SJCRH30 (cell line): ENCODE data around the gene FAT3. TPM values are rescaled to one million over a fixed set of nuclear protein-coding genes. Genes with fewer than 3 reads are reported as not detected.

ENCODE experiments used
- DNase-seq, 2 experiments: peaks; one replicate each; pipeline ENCODE4 v3.0.0-alpha.2; 2015 to 2020
- H3K27ac ChIP-seq: fragments of 250-450 bp; sonication (Bioruptor Pico); 2 replicates; pipeline ENCODE4 v1.5.1; 2020; ENCODE audit warnings: mild to moderate bottlenecking, moderate library complexity
- H3K27me3 ChIP-seq: fragments of 250-450 bp; sonication (Bioruptor Pico); 2 replicates; pipeline ENCODE4 v1.5.1; 2020; ENCODE audit warnings: mild to moderate bottlenecking, moderate library complexity
- H3K36me3 ChIP-seq: fragments of 250-450 bp; sonication (Bioruptor Pico); 2 replicates; pipeline ENCODE4 v1.5.1; 2020; ENCODE audit warnings: mild to moderate bottlenecking, moderate library complexity
- H3K4me1 ChIP-seq: fragments of 250-450 bp; sonication (Bioruptor Pico); 2 replicates; pipeline ENCODE4 v1.5.1; 2020; ENCODE audit warnings: mild to moderate bottlenecking, moderate library complexity
- H3K4me3 ChIP-seq: fragments of 250-450 bp; sonication (Bioruptor Pico); 2 replicates; pipeline ENCODE4 v1.5.1; 2020; ENCODE audit warnings: mild to moderate bottlenecking, moderate library complexity
- H3K9me3 ChIP-seq: fragments of 250-450 bp; sonication (Bioruptor Pico); replicated peaks from 2 replicates; pipeline ENCODE4 v1.5.1; 2020; ENCODE audit warnings: mild to moderate bottlenecking, moderate library complexity
- total RNA-seq: library from RNA; depleted of rRNA; stranded (reverse); fragments of >200 nt; shearing (Covaris generic); gene quantifications from 2 replicates; pipeline ENCODE4 v1.2.3, GENCODE V29; 2014

The FAT3 gene
- total RNA-seq, 1 experiment from 2014 or later, result 20.1 TPM

DNA sequence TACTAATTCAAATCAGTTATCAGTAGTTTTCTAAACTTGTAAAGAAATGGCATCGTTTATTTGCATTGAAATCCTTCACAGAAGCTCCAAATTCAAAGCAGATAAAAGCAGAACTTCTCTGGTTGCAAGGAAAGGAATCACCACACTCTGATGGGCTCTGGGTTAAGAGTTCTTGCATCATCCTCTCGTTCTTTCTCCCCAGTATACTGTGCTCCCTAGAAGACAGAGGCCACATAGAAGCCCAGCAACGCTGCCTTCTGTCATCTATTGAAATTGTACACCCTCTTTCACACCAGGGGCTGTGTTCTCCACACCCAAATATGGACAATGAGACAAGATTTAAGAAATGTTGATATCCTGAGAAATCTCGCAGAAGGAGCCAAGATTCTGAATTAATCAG lies 29.3 kb downstream of the FAT3 start:
- peak in 1 of 2 experiments; percentile 36 for DNase-seq
- H3K4me3 ChIP-seq, result no peak overlapping the region
- no peak overlapping the region for H3K27ac ChIP-seq
- H3K36me3 ChIP-seq, result no peaks in the 10 kb centered on the region
- H3K27me3 ChIP-seq, result no peaks in the 10 kb centered on the region
- peaks cover 3% of the 10 kb centered on the region for H3K4me1 ChIP-seq
- no peaks in the 10 kb centered on the region for H3K9me3 ChIP-seq

- Histone ChIP-seq H3K36me3 (no peaks in the 10 kb centered on the region), H3K9me3 (no peaks in the 10 kb centered on the region), H3K4me1 (peaks cover 27% of the 10 kb centered on the region), H3K27me3 (no peaks in the 10 kb centered on the region), H3K27ac (no peak overlapping the region), H3K4me3 (no peak overlapping the region)
- no peak for DNase-seq
Observed at GRCh38 chr11:92257536-92257935, 32.9 kb downstream of the FAT3 start.

DNA sequence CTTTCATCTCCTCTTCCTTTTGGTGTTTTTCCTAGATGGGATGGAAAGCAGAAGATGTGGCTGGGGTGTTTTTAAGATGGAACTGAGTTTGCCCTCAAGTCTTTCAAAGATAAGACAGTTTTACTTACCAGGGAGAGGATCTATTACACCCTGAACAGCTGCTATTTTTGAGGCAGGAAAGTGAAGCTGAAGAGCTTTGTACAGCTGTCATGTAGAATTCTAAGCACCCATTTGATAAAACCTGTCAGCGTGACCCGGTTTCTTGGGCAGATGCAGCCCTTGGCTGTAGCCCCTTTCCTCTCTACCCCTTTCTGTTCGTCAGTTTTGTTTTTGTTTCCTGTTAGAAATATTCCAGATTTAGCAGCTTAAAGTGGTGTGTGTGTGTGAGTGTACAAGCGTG lies 35.2 kb downstream of the FAT3 start:
- peak; percentile 70 to 85 for DNase-seq
- Histone ChIP-seq H3K27ac (peak overlapping the region; percentile 80), H3K36me3 (no peaks in the 10 kb centered on the region), H3K27me3 (no peaks in the 10 kb centered on the region), H3K9me3 (no peaks in the 10 kb centered on the region), H3K4me1 (peaks cover 27% of the 10 kb centered on the region), H3K4me3 (peak overlapping the region; percentile 43)

- Histone ChIP-seq H3K27me3 (no peaks in the 10 kb centered on the region), H3K9me3 (no peaks in the 10 kb centered on the region), H3K36me3 (no peaks in the 10 kb centered on the region), H3K4me3 (no peak overlapping the region), H3K4me1 (peaks cover 31% of the 10 kb centered on the region), H3K27ac (no peak overlapping the region)
- no peak for DNase-seq
Observed at GRCh38 chr11:92264350-92264749, 39.7 kb downstream of the FAT3 start.

- Histone ChIP-seq H3K9me3 (no peaks in the 10 kb centered on the region), H3K4me3 (no peak overlapping the region), H3K27ac (no peak overlapping the region), H3K36me3 (no peaks in the 10 kb centered on the region), H3K27me3 (no peaks in the 10 kb centered on the region), H3K4me1 (peaks cover 23% of the 10 kb centered on the region)
- DNase-seq, result no peak
Observed at GRCh38 chr11:92266806-92267205, 42.2 kb downstream of the FAT3 start.

- Histone ChIP-seq H3K36me3 (no peaks in the 10 kb centered on the region), H3K4me1 (peaks cover 20% of the 10 kb centered on the region), H3K9me3 (no peaks in the 10 kb centered on the region), H3K27me3 (no peaks in the 10 kb centered on the region), H3K27ac (no peak overlapping the region), H3K4me3 (no peak overlapping the region)
- no peak for DNase-seq
Observed at GRCh38 chr11:92267278-92267677, 42.7 kb downstream of the FAT3 start.

- Histone ChIP-seq H3K27me3 (no peaks in the 10 kb centered on the region), H3K36me3 (no peaks in the 10 kb centered on the region), H3K4me1 (peaks cover 20% of the 10 kb centered on the region), H3K4me3 (no peak overlapping the region), H3K27ac (no peak overlapping the region), H3K9me3 (no peaks in the 10 kb centered on the region)
- no peak for DNase-seq
Observed at GRCh38 chr11:92267968-92268367, 43.4 kb downstream of the FAT3 start.

- DNase-seq, result no peak
- Histone ChIP-seq H3K4me3 (no peak overlapping the region), H3K4me1 (peaks cover 20% of the 10 kb centered on the region), H3K9me3 (no peaks in the 10 kb centered on the region), H3K36me3 (no peaks in the 10 kb centered on the region), H3K27me3 (no peaks in the 10 kb centered on the region), H3K27ac (peak overlapping the region; percentile 60)
Observed at GRCh38 chr11:92268546-92268945, 43.9 kb downstream of the FAT3 start.

- Histone ChIP-seq H3K4me3 (no peak overlapping the region), H3K9me3 (no peaks in the 10 kb centered on the region), H3K4me1 (peaks cover 20% of the 10 kb centered on the region), H3K36me3 (no peaks in the 10 kb centered on the region), H3K27me3 (no peaks in the 10 kb centered on the region), H3K27ac (peak overlapping the region; percentile 60)
- peak; percentile 4 to 23 for DNase-seq
Observed at GRCh38 chr11:92269021-92269420, 44.4 kb downstream of the FAT3 start.

DNA sequence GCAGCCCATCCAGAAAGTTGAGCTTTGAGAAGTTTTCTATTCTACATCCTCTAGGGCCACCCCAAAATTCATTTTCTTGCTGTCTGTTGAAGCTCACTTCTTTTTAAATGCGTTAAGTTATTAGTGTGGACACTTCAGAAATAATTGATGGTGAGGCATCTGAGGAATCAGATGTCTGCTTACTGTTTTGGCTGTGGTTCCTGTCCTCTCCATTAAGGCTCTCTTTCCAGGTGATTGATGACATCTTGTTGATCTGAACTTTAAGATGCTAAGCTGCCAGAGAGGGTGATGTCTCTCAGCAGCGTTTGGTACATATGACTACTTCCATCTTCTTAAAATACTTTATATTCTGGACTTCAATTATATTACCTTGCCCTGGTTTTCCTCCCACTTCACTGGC lies 45.2 kb downstream of the FAT3 start:
- DNase-seq, result no peak
- Histone ChIP-seq H3K27me3 (no peaks in the 10 kb centered on the region), H3K4me1 (peaks cover 20% of the 10 kb centered on the region), H3K27ac (peak overlapping the region; percentile 60; the same call in 1 of the 2 replicates), H3K4me3 (no peak overlapping the region), H3K36me3 (no peaks in the 10 kb centered on the region), H3K9me3 (no peaks in the 10 kb centered on the region)

GRCh38 chr11:92272651-92273050 lies 48.0 kb downstream of the FAT3 start:
- H3K27me3 ChIP-seq, result no peaks in the 10 kb centered on the region
- peaks cover 23% of the 10 kb centered on the region for H3K4me1 ChIP-seq
- no peak for DNase-seq
- no peaks in the 10 kb centered on the region for H3K9me3 ChIP-seq
- H3K36me3 ChIP-seq, result no peaks in the 10 kb centered on the region
- H3K4me3 ChIP-seq, result no peak overlapping the region
- no peak overlapping the region for H3K27ac ChIP-seq
